Choroid plexus epithelial cell (primary cell): Measurements from ENCODE around the gene HOXA10.

Source experiments
- DNase-seq: peaks from one replicate; pipeline ENCODE4 v3.0.0-alpha.2; 2010; ENCODE audit warnings: low read depth
- H3K4me3 ChIP-seq: 2 replicates; pipeline ENCODE4 v1.5.1; 2011; ENCODE audit warnings: low read depth, mild to moderate bottlenecking, control low read depth, low read length, moderate library complexity
- TF ChIP-seq, protein P1 (sequence below): conservative IDR thresholded peaks from 2 replicates; pipeline ENCODE4 v1.5.1; 2011; ENCODE audit warnings: low read depth, mild to moderate bottlenecking, control low read depth, inconsistent platforms, low read length, moderate library complexity

Gene HOXA10

DNA sequence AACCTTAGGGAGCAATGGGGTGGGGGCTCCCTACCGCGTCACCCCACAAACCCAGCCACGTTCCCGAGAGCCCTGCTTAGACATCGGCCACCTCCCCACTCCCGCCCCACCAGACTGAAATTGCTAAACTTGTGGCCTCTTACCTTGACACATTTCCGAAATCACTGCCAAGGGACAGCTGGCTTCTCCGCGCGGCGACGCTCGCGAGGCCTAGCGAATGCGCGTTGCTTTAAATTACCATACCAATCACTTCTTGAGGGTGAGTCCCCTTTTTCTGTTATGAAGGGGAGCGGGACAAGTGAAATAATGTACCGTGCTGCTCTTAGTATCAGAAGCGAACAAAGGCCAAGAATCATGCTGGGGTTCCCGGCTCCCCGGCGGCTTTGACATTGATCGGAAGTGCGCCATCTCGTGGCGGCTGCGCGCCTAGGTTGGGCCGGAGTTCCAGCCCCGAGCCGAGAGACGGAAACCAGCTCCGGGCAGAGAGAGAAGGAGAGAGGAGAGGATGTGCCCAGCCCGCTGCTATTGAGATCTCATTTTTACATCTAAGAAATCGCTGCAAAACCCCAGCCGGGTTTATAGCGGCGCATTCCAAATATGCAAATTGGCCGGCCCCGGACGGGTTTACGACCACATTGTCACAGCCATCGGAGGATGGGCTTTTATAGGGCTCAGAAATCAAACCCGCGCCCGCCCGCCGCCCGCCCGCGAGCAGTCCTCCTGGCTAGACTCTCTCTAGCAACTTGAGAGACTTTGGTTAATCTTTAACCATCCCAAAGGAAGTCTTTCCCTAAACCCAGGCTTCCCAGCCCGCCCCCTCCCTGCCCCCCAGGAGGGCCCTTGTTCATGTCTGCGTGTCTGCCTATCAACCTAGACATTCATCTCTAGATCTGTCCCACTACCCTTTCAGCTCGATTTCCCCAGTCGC is 5.6 kb upstream of the HOXA10 start:
- TF ChIP-seq, protein P1, sequence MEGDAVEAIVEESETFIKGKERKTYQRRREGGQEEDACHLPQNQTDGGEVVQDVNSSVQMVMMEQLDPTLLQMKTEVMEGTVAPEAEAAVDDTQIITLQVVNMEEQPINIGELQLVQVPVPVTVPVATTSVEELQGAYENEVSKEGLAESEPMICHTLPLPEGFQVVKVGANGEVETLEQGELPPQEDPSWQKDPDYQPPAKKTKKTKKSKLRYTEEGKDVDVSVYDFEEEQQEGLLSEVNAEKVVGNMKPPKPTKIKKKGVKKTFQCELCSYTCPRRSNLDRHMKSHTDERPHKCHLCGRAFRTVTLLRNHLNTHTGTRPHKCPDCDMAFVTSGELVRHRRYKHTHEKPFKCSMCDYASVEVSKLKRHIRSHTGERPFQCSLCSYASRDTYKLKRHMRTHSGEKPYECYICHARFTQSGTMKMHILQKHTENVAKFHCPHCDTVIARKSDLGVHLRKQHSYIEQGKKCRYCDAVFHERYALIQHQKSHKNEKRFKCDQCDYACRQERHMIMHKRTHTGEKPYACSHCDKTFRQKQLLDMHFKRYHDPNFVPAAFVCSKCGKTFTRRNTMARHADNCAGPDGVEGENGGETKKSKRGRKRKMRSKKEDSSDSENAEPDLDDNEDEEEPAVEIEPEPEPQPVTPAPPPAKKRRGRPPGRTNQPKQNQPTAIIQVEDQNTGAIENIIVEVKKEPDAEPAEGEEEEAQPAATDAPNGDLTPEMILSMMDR, result peak; percentile 66
- DNase-seq, result peak; percentile 26
- H3K4me3 ChIP-seq, result no peak overlapping the region

- H3K4me3 ChIP-seq, result no peak overlapping the region
Observed at GRCh38 chr7:27179030-27179429, 4.9 kb upstream of the HOXA10 start.

DNA sequence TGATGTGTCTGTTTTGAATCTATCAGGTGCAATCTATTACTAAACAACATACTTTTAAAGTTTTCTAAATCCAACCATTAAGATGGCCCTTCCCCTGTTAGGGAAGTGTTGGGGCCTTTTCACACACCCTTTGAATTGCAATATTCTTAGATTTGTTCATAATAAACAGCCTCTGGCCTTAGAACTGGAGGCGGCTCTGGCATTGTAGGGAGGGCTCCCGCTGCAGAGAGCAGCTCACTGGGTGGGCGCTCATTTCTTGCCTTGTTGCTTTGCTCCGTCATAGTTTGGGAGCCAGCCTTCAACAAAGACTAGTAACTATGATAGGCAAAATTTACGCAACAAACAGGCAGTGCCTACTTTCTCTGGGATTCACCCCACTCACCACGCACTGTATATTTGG is 4.2 kb upstream of the HOXA10 start:
- H3K4me3 ChIP-seq, result no peak overlapping the region
- DNase-seq, result no peak
- TF ChIP-seq, protein P1, result no peak

More at GRCh38 chr7:27179030-27179429, 4.9 kb upstream of the HOXA10 start:
- TF ChIP-seq, protein P1, result no peak
- DNase-seq, result no peak

- H3K4me3 ChIP-seq, result no peak overlapping the region
- DNase-seq, result no peak
- TF ChIP-seq, protein P1, result no peak
Observed at GRCh38 chr7:27177795-27178320, 3.7 kb upstream of the HOXA10 start.

DNA sequence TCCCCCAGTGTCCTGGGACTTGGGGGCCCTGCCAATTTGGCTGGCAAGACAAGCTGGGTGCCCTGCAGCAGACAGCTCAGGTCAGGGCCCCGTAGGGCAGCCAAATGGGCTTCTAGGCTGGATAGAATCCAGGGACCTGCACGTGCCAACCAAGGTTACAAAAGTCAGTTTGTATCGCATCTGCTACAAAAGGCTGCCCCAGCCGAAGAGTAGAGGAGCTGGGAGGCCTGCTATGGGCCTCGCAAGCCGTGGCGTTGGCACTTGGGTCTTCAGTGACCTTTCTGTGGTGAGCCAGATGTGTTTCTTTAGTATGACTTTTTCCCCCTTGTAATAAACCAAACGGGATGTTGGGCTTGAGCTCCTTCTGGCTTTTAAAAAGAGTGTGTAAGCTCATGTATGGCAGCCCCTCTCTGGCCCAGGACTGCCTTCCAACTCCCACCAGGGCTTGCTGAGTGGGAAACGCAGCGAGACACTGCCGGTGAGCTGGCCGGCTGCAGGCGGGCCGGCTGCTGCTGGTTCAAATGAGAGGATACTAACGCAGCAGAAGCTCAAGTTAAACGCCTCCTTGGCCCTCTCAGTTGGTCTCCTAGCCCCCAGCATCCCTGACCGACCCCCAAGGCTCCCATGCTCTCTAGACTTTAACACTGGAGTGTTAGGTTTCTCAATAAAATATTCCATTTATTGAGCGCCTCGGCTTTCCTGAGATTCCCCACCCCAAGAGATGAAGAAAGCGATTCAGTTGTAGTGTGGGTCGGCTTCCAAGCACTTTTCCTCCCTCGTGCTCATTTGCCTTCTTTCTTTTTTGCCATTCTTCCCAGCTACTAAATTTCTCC is 3.1 kb upstream of the HOXA10 start:
- H3K4me3 ChIP-seq, result no peak overlapping the region
- DNase-seq, result no peak
- TF ChIP-seq, protein P1, result no peak

DNA sequence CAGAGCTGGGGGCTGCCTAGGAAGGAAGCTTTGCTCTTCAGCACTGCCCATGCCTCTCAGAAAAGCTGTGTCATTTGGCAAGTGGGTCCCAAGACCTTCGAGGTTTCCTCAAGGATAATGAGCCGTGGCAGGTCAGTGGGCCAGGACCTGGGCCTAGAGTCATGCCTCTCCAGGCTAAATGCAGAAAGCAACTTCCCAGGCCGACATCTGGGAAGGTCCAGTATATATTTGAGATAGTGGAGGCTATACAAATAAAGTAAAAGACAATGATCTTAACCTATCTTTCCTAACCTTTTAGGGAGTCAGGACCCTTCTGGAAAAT is 2.4 kb upstream of the HOXA10 start:
- no peak for DNase-seq
- H3K4me3 ChIP-seq, result no peak overlapping the region
- TF ChIP-seq, protein P1, result no peak
